Amniotic epithelial cell (primary cell): ENCODE results near the gene SRP54.
"Not testable (repeated sequence)": the region's sequence is repeated elsewhere in the genome, so short reads cannot be mapped to it uniquely, and the experiment has no call there.

Experiments used
- DNase-seq: peaks from one replicate; pipeline ENCODE4 v3.0.0-alpha.2; 2010; ENCODE audit warnings: low read depth

The SRP54 gene

DNA sequence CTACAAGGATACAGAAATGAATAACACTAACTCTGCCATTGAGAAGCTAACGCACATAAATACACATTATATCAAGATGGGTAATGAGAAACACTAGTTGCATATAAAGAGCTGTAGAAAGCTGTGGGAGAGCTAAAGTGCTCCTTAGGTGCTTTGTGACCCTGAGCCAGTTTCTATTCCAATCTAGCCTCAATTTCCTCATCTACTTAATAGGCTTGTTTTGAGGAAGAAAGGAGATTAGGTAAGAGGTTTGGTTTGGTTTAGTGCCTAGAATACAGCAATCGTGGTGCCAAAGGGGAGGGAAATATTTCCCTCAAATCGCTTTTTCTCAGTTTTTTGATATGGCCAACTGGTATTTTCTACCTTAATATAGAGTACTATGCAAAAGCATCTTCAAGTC, 994 bp downstream of the SRP54 start:
- no peak for DNase-seq

- no peak for DNase-seq
Observed at GRCh38 chr14:34985740-34986139, 2.9 kb downstream of the SRP54 start.

- DNase-seq: no peak
Observed at GRCh38 chr14:34987180-34987579, 4.4 kb downstream of the SRP54 start.

DNA sequence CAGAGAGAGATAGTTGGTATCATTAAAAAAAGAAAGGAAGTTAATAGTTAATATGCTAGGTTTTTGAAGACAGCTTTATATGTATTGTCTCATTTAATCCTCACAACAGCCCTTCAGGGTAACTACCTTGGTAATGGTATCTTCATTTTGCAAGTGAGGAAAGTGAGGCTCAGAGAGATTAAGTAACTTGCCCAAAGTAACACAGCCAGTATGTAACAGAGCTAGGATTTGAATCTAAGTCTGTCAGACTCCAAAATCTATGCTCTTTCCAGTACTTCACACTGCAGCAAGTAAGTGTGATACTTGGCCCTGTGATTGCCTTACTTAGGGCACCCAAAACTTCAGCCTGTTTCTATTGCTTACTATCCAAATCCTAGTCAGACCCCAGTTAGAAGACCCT, 7.0 kb downstream of the SRP54 start:
- no peak for DNase-seq

DNA sequence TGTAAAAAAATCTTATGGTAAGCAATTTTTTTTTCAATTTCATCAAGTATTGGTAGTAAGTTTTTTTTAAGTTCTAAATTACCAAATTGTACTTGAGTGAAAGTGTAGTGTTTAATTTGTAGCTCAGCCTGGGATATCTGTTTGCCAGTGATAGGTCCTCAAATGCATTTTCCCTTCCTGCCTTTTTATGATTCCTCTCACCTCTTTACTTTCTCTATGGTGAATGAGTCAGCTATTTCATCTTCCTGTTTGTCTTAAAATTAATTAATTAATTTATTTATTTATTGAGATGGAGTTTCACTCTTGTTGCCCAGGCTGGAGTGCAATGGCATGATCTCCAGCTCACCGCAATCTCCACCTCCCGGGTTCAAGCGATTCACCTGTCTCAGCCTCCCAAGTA, 10.6 kb downstream of the SRP54 start:
- DNase-seq: no peak

- no peak for DNase-seq
Observed at GRCh38 chr14:34994668-34995067, 11.9 kb downstream of the SRP54 start.

DNA sequence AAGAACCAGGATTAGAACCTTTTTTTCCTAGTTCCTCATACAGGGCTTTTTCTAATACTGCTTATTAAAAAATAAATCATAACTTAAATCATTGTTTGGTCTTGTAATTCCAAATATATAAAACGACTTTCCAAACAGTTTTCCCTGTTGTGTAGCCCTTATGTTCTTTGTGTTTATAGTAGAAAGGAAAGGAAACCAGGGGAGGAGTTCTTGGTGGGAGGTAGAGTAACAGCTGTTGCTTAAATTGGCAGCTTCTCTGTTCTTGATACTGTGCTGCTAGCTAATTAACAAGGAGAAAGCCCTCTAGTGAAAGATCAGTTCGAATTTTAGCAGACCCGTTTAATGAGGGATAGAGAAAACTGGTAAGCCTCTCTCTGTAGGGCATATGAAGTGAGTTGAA, 15.0 kb downstream of the SRP54 start:
- no peak for DNase-seq

- DNase-seq: no peak
Observed at GRCh38 chr14:34999500-34999899, 16.7 kb downstream of the SRP54 start.

DNA sequence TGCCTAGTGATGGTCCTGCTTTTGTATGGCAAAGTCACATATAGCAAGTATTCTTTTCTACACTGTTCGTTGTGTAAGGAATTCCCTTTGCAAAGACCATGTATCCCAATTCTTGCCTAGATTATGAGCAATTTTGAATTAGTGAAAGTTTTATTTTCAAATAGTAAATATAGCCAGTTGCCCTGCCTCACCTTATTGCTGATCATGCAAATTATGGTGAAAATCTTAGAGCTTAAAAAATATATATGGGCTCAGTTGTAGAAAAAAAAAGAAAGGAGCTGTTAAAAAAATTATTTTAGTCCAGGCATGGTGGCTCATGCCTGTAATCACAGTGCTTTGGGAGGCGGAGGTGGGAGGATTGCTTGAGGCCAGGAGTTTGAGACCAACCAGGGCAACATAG, 18.8 kb downstream of the SRP54 start:
- no peak for DNase-seq

GRCh38 chr14:35004839-35005238, 22.0 kb downstream of the SRP54 start:
- DNase-seq: no peak

- no peak for DNase-seq
Observed at GRCh38 chr14:35016568-35016967, 33.8 kb downstream of the SRP54 start.

DNA sequence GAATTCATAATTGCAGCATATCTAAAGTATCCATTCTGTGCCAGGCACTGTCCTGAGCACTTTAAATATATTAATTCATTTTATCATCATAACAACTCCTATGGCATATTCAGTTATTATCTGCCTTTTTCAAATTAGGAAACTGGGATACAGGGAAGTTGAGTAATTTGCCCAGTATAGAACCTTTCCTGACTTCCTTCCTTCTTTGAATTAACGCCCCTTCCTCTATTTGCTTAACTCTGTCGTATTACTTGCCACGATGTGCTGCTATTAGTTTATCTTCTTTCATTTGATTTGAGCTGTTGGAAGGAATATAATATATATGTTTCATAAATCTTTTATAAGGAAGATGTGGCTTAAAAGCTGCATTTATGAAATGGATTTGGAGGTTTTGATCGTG, 37.9 kb downstream of the SRP54 start:
- DNase-seq: no peak

DNA sequence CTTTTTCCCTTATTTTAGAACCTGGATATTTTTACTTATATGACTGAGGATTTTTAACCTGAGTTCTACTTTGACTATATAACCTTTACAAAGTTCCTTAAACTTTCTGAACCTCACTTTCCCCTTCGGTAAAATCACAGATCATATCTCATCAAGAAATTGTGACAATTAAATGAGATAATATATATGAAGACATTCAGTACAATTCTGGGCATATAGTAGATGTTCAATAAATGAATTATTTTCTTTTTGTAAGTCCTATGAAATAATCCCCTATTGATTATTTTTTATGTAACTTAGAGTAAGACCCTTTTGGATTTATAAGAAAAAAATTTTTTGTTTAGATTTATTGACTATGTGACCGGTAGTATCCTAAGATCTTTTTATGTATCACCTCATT, 45.6 kb downstream of the SRP54 start:
- no peak for DNase-seq

GRCh38 chr14:35032562-35032961, 49.8 kb downstream of the SRP54 start:
- DNase-seq: no peak

DNA sequence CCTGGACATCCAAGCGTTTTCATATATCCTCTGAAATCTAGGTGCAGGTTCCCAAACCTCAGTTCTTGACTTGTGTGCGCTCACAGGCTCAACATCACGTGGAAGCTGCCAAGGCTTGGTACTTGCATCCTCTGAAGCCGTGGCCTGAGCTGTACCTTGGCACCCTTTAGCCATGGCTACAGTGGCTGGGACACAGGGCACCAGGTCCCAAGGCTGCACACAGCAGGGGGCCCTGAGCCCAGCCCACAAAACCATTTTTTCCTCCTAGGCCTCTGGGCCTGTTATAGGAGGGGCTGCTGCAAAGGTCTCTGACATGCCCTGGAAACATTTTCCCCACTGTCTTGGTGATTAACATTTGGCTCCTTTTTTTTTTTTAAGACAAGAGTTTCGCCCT, 51.6 kb downstream of the SRP54 start:
- no peak for DNase-seq

DNA sequence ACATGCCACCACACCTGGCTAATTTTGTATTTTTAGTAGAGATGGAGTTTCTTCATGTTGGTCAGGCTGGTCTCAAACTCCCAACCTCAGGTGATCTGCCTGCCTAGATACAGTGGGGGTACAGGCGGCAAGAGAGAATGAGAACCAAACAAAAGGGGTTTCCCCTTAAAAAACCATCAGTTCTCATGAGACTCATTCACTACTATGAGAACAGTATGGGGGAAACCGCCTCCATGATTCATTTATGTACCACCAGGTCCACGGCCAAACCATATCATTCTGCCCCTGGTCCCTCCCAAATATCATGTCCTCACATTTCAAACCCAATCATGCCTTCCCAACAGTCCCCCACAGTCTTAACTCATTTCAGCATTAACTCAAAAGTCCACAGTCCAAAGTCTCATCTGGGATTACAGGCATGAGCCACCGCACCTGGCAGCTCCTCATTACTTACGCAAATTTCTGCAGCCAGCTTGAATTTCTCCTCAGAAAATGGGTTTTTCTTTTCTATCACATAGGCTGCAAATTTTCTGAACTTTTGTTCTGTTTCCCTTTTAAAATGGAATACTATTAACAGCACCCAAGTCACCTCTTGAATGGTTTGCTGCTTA, 52.3 kb downstream of the SRP54 start:
- DNase-seq: not testable (repeated sequence)

DNA sequence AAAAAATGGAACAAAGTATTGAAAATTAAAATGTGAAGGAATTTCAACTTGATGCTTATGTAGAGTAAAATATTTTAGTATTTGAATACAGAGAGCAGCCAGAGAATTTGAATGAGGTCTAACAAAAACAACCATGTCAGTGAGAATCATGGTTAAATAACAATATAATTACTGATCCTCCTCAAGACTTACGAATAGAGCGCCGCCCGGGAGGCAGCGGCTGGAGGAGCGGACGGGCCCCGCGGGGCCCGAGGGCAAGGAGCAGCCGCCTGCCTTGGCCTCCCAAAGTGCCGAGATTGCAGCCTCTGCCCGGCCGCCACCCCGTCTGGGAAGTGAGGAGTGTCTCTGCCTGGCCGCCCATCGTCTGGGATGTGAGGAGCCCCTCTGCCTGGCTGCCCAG, 55.5 kb downstream of the SRP54 start:
- not testable (repeated sequence) for DNase-seq

DNA sequence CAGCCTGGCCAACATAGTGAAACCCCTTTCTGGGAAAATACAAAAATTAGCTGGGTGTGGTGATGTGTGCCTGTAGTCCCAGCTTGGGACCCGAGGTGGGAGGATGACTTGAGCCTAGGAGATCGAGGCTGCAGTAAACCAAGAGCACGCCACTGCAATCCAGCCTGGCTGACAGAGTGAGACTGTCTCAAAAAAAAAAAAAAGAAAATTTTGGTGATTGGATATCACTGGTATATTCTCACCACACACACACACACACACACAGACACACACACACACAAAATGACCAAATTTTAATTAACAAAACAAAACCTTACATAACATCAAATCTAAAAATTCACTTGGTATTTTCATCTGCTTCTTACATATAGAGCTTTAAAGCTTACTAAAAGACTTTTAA, 59.8 kb downstream of the SRP54 start:
- DNase-seq: no peak

- peak; percentile 62 for DNase-seq
Observed at GRCh38 chr14:35043046-35043445, 60.3 kb downstream of the SRP54 start.

DNA sequence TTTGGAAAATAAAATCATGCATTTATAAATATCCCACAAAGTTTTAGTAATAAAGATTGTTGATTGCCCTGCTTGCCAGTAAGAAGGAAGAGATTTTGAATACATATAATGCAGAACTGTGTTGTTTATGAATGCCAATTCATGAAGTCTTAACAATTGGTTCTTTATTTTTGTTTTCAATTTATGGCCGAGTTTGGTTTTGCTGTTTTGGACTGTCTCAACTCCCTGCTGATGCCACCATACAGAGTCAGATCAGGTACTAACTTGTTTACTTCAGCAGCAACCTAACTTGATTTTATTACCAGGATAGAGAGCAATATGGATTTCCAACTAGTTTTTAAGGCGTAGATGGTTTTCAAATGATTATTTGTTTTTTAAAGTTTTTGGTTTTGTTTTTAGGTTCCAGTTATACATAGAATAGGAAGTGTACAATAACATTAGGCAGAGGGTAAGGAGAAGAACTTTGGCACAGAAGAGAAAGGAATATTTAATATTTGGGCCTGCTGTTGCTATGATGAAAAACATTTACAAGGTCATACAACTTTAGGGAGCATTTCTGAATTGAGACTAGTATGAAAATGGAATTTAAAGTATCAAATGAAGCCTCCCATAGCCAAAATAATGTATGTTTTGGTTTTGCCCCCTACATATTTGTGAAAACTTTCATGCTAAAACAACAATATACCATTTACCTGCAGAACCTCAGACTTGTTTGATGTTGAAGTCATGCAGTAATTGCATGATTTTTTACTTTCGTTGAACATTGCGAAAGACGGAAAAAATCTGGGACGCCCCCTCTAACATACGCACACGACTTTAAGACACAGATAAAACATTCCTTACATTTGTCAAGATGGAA, 62.4 kb downstream of the SRP54 start:
- DNase-seq: peak; percentile 86

DNA sequence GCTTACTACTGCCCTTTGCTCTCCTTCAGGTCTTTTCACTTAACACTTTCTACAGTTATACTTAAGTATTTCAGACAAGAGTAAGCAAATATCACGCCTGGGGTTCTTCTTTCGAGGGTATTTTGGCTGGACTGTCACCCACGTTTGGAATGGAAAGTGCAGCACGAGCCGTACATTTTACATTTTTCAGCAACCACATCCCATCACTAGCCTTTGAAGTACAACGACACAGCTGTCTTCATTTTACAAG, 62.9 kb downstream of the SRP54 start:
- DNase-seq: no peak

- peak; percentile 96 for DNase-seq
Observed at GRCh38 chr14:35046048-35046750, 63.4 kb downstream of the SRP54 start, which contains the start of gene FAM177A1. Gene FAM177A1 (plus strand): TSS chr14:35046272. CDS start chr14:35046464, 192 bp downstream.
